Testis (tissue), 3 donors: Measurements from ENCODE around the gene TGFB1. TPM values are rescaled to one million over a fixed set of nuclear protein-coding genes. Genes with fewer than 3 reads are reported as not detected.
A peak's percentile ranks its signal among the peaks of the same experiment; 100 is the strongest.

Experiments
- DNase-seq: peaks from one replicate; pipeline ENCODE4 v3.0.0-alpha.2; 2019
- H3K27ac ChIP-seq, 2 donors: fragments of 200-600 bp; sonication (generic); one replicate each; pipeline ENCODE4 v1.5.1; 2019
- H3K27me3 ChIP-seq: fragments of 200-600 bp; sonication (generic); one replicate; pipeline ENCODE4 v1.5.1; 2019
- H3K36me3 ChIP-seq: fragments of 200-600 bp; sonication (generic); one replicate; pipeline ENCODE4 v1.5.1; 2017; ENCODE audit warnings: low read depth; ENCODE audit errors: missing control alignments
- H3K4me1 ChIP-seq: fragments of 200-600 bp; sonication (generic); one replicate; pipeline ENCODE4 v1.5.1; 2019
- H3K4me3 ChIP-seq, 2 donors: fragments of 200-600 bp; sonication (generic); one replicate each; pipeline ENCODE4 v1.5.1; 2017 to 2019
- H3K9me3 ChIP-seq: fragments of 200-600 bp; sonication (generic); one replicate; pipeline ENCODE4 v1.5.1; 2017
- CTCF ChIP-seq, 3 experiments: fragments of 450-650 bp in 2 of 3; fragments of 200-600 bp in 1 of 3; sonication (generic) in 1 of 3; IDR thresholded peaks; one replicate each; pipeline ENCODE4 v1.5.1; 2016 to 2019; ENCODE audit warnings: antibody characterized with exemption in 3 of 3, mild to moderate bottlenecking in 2 of 3, moderate library complexity in 1 of 3
- POLR2A ChIP-seq: fragments of 450-650 bp; IDR thresholded peaks from one replicate; pipeline ENCODE4 v1.6.1; 2017; ENCODE audit warnings: antibody characterized with exemption, mild to moderate bottlenecking, moderate library complexity
- WGBS, 2 donors: methylation state at CpG; one replicate each; pipeline ENCODE4 v1.1.5; 2018; 5-methylcytosine and 5-hydroxymethylcytosine counted together
- intact Hi-C: fragments of 100-400 bp; cut with DNase I; formaldehyde crosslinking; loops from one replicate; pipeline ENCODE4 v1.15.1; 2023; ENCODE audit warnings: low total_unique reads
- polyA plus RNA-seq: library from polyadenylated mRNA; stranded (reverse); fragments of 350-450 nt; fragmentation: Illumina TruSeq; extraction: RNeasy Lipid Tissue Mini Kit (QIAGEN cat#74804); gene quantifications from one replicate; pipeline ENCODE4 v1.2.3, GENCODE V29; 2014; ENCODE audit warnings: low read depth, low replicate concordance; ENCODE audit not compliant: insufficient read depth
- total RNA-seq, 2 donors: library from RNA; depleted of rRNA; stranded (reverse); fragments of >200 nt; gene quantifications; one replicate each; pipeline ENCODE4 v1.2.3, GENCODE V29; 2016

The TGFB1 gene
- total and polyA plus RNA-seq, 3 donors from 2014 or later = 12.7 to 19.8 (median 17.0) TPM

- no peak for TF ChIP-seq POLR2A
- TF ChIP-seq CTCF (IDR thresholded peaks at IDR 0.05) = no peak
- H3K27ac ChIP-seq = no peak overlapping the region
- peaks cover 7% of the 10 kb centered on the region for H3K4me1 ChIP-seq
- H3K27me3 ChIP-seq = no peaks in the 10 kb centered on the region
- DNase-seq = no peak
- 94 to 95% methylated on average over 12 to 24 of the region's 24 CpGs for WGBS, 2 donors
- intact Hi-C loops = no loop called here
- no peaks in the 10 kb centered on the region for H3K9me3 ChIP-seq
- H3K4me3 ChIP-seq = no peak overlapping the region
- no peaks in the 10 kb centered on the region for H3K36me3 ChIP-seq
Observed at GRCh38 chr19:41316306-41316920, 37.3 kb downstream of the TGFB1 start.

- Histone ChIP-seq H3K27ac (no peak overlapping the region), H3K4me1 (peaks cover 20% of the 10 kb centered on the region), H3K27me3 (no peaks in the 10 kb centered on the region), H3K4me3 (no peak overlapping the region), H3K36me3 (no peaks in the 10 kb centered on the region), H3K9me3 (no peaks in the 10 kb centered on the region)
- intact Hi-C loops = no loop called here
- WGBS, 2 donors = 72 to 88% methylated on average over 8 of the region's 8 CpGs
- no peak for TF ChIP-seq CTCF (IDR thresholded peaks at IDR 0.05)
- TF ChIP-seq POLR2A = no peak
- DNase-seq = no peak
Observed at GRCh38 chr19:41311613-41312012, 42.1 kb downstream of the TGFB1 start.

DNA sequence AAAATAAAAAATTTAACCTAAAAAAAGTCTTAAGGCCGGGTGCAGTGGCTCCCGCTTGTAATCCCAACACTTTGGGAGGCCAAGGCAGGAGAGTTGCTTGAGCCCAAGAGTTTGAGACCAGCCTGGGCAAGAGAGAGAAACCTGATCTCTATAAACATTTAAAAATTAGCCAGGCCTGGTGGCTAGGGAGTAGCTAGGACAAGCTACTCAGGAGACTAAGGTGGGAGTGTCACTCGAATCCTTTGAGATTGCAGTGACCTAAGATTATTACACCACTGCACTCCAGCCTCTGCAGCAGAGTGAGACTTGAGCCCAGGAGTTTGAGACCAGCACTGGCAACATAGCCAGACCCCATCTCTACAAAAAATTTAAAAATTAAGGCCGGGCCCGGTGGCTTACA is 42.6 kb downstream of the TGFB1 start:
- Histone ChIP-seq H3K27me3 (no peaks in the 10 kb centered on the region), H3K36me3 (no peaks in the 10 kb centered on the region), H3K4me3 (peak overlapping the region; percentile 76 to 77), H3K9me3 (no peaks in the 10 kb centered on the region), H3K27ac (peak overlapping the region in 1 of 2 donors; percentile 97), H3K4me1 (peaks cover 20% of the 10 kb centered on the region)
- no peak for DNase-seq
- intact Hi-C loops = no loop called here
- TF ChIP-seq CTCF (IDR thresholded peaks at IDR 0.05) (no peak), POLR2A (no peak)
- WGBS, 2 donors = 32 to 51% methylated on average over 5 of the region's 5 CpGs

DNA sequence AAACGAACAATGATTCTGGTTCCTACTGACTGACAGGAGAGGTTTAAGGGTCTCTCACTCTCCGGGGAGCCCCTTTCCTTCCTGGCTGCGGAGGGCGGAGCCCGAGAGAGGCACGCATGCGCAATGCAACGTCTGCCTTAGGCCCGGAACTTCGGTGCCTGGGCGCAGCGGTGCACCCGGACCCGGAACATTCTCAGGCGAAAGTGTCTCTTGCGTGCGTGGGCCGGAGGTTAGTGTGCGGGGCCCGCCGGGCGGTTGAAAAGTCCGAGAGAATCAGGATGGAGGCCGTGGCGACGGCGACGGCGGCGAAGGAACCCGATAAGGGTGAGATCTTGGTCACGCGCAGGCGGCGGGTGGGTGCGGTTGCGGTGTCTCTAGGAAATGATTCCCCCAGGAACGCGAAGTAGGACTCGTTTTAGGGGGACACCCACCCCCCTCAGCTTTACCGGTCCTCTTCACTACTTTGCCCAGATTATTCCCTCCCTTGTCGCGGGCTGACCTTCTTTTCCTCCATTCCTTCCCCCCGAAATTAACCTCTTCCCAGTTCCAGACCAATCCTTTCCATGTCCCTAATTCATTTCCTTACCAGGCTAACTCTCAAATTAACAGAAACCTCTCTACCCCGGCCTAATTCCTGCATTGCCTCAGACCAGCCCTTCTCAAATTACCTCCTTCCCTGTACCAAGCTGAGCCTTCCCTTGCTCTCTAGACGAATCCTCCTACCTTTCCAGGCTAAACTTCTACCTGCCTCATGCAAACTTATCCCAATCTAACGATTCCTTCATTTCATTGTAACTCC is 43.5 kb downstream of the TGFB1 start, which contains the start of gene CCDC97:
Gene CCDC97, plus strand, starts transcription at position 140 of the 799 bp plus-strand sequence. Its CDS starts 139 bp downstream, at position 279.
- DNase-seq = peak; percentile 89
- H3K4me3 ChIP-seq = peak within 1 kb of the TSS; percentile 76 to 77
- TF ChIP-seq CTCF (IDR thresholded peaks at IDR 0.05) = no peak
- TF ChIP-seq POLR2A = no peak
- no peaks in the 10 kb centered on the region for H3K27me3 ChIP-seq
- H3K36me3 ChIP-seq = no peaks in the 10 kb centered on the region
- intact Hi-C loops = no loop called here
- H3K4me1 ChIP-seq = peaks cover 20% of the 10 kb centered on the region
- no peaks in the 10 kb centered on the region for H3K9me3 ChIP-seq
- WGBS, 2 donors = 0% methylated on average over 37 to 47 of the region's 47 CpGs
- H3K27ac ChIP-seq = peak within 1 kb of the TSS; percentile 93 to 97
